ENCODE results near the gene TDRD15.

The TDRD15 gene

GRCh38 chr2:21161832-21162614 lies 38.3 kb downstream of the TDRD15 start:
- no peak for DNase-seq (ENCODE audit: extremely low spot score)
- ChIA-PET CTCF (interaction anchor here (1.0 to 1.6 kb wide), 4 partner anchors 11 to 120 kb away, joined by 3 to 4 read pairs (median 3); no protein-coding TSS in a partner anchor), POLR2A (no interaction called here)
- no peak for TF ChIP-seq CTCF (IDR thresholded peaks at IDR 0.05; ENCODE audit: control extremely low read depth, extremely low read depth, low read depth, missing control alignments)

DNA sequence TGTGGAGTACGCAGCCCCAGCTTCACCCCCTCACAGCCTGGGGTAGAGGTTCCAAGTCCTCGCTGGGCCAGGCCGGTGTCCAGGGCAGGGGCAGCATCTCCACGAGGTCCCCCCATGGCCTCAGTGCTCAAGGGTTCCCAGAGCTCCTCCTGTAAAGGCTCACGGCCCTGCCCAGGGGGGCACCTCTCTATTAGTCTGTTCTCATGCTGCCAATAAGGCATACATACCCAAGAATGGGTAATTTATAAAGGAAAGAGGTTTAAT lies 38.8 kb downstream of the TDRD15 start:
- ChIA-PET POLR2A (no interaction called here), CTCF (interaction anchor here (1.0 to 1.6 kb wide), 2 partner anchors 10 to 121 kb away, joined by 3 to 4 read pairs; no protein-coding TSS in a partner anchor)
- no peak for TF ChIP-seq CTCF (IDR thresholded peaks at IDR 0.05; ENCODE audit: control extremely low read depth, extremely low read depth, low read depth, missing control alignments)

GRCh38 chr2:21163213-21163612 lies 39.4 kb downstream of the TDRD15 start:
- TF ChIP-seq CTCF (IDR thresholded peaks at IDR 0.05; ENCODE audit: control extremely low read depth, extremely low read depth, low read depth, missing control alignments), result no peak
- ChIA-PET POLR2A (no interaction called here), CTCF (no interaction called here)

More for the DNA sequence above, 38.8 kb downstream of the TDRD15 start:
- DNase-seq (ENCODE audit: extremely low spot score), result no peak

GRCh38 chr2:21165350-21165749 lies 41.6 kb downstream of the TDRD15 start:
- ChIA-PET POLR2A (no interaction called here), CTCF (interaction anchor here (0.9 to 1.7 kb wide), 4 partner anchors 29 to 504 kb away, joined by 3 read pairs; no protein-coding TSS in a partner anchor)
- no peak for TF ChIP-seq CTCF (IDR thresholded peaks at IDR 0.05; ENCODE audit: control extremely low read depth, extremely low read depth, low read depth, missing control alignments)

More at GRCh38 chr2:21163213-21163612, 39.4 kb downstream of the TDRD15 start:
- no peak for DNase-seq (ENCODE audit: extremely low spot score)

DNA sequence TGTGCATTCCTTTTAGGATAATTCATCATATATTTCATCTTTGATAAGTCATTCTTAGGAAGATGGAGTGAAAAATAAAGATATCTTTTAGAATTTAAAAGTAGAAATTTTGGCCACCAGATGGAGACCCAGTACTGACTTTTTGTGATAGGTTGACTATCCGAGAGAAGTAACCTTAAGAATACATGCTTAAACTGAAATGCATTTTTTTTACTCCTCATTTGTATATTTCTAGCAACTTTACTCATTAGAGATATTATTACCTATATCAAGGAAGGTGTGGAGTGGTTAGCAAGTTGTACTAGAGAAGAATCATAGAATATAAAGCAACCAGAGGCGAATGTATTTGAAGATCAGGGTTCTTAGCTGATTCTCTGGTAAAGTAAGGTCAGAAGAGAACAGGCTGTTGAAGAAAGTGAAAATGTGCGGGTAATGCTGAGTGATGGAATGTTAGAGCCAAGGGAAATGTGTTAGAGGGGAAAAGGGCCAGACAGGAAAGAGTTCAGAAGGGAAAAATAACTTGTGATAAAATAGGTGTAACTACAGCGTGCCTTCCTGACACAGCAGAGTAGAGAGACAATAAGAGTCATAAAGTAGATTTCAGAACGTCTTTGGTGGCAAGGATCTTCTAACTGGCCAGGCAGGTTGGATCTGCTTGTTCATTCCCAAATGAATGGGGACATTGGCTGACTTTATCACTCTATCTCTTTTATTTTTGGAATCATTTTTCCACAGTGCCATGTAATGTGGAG lies 52.3 kb downstream of the TDRD15 start:
- DNase-seq (ENCODE audit: extremely low spot score), result no peak
- TF ChIP-seq CTCF (IDR thresholded peaks at IDR 0.05; ENCODE audit: control extremely low read depth, extremely low read depth, low read depth, missing control alignments), result no peak
- ChIA-PET POLR2A (no interaction called here), CTCF (no interaction called here)

More at GRCh38 chr2:21165350-21165749, 41.6 kb downstream of the TDRD15 start:
- DNase-seq (ENCODE audit: extremely low spot score), result no peak

DNA sequence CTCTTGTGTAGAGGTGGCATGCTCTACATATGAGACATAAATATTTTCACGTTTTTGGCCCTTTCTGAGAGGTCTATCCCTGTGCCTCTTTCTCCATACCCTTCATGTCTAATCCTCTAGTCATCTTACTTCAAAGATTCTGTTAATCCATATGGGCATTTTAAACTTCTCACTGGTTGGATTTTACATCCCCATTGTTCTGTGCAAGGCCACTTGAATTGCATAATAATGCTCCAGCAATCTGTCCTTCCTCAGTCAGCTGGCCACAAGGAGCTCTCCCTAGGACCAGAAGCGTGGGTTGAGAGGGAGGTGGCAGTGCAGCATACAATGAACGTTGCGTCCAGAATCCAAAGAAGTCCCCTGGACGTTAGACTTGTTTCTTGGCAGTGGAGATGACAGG lies 58.2 kb downstream of the TDRD15 start:
- CTCF ChIA-PET, result no interaction called here

More for the DNA sequence above, 58.2 kb downstream of the TDRD15 start:
- POLR2A ChIA-PET, result no interaction called here
- no peak for DNase-seq (ENCODE audit: extremely low spot score)
- no peak for TF ChIP-seq CTCF (IDR thresholded peaks at IDR 0.05; ENCODE audit: control extremely low read depth, extremely low read depth, low read depth, missing control alignments)

Data from GM10248 (cell line).